LHCN-M2 (cell line): ENCODE measurements around the gene FOSL2. TPM values are rescaled to one million over a fixed set of nuclear protein-coding genes. Genes with fewer than 3 reads are reported as not detected.

Source experiments
- DNase-seq: peaks from one replicate; pipeline ENCODE4 v3.0.0-alpha.2; 2012; ENCODE audit warnings: low read depth
- total RNA-seq: library from RNA; depleted of rRNA; stranded (reverse); fragments of >200 nt; gene quantifications from 2 replicates; pipeline ENCODE4 v1.2.3, GENCODE V29; 2014

Gene FOSL2
- total RNA-seq, 1 experiment from 2014 or later, result 62.2 TPM

DNA sequence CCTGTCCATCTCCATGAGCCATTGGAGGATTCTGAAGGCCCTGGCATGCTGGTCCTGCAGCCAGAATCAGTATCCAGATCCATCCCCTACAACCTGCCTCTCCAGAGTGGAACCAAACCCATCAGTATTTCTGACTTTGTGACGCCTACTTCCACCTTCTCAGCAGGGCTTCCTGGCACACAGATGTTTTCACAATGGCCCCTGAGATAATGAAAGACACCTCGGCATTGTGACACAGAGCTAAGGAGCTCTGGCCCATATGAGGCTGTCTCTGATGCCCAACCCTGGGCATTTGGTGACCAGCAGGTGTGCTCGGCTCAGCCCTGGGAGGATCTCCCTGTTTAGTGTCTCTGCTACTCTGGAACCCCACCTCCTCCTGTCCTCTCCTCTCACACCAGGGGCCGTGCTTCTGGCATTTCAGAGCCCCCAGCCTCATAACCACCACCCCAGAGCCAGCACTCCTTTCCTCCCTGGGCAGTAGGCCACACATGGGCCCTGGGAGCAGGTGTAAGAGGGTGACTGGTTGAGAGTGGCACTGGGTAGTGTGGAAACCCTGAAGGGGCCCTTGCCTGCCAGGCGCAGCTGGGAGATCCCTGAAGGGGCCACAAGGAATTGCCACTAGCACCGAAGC is 38.2 kb downstream of the FOSL2 start:
- no peak for DNase-seq

DNA sequence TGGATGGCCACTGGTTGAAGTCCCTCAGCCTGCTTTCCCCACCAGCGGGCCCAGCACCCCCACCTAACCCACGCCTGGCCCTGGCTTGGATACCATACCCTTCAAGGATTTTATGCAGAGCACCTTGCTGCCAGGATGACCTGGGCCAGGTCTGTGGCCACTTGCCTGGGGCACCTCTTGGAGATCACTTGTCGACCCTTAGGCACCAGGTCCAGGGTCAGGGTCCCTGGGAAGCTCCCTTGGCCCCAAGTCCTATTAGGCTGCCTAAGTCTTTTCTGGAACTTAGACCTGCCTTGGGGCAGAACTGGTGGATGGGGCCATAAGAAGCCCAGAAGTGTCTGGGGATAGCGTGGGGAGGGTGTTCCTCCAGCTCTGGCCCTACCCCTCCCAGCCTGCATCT is 39.1 kb downstream of the FOSL2 start:
- DNase-seq, result no peak

DNA sequence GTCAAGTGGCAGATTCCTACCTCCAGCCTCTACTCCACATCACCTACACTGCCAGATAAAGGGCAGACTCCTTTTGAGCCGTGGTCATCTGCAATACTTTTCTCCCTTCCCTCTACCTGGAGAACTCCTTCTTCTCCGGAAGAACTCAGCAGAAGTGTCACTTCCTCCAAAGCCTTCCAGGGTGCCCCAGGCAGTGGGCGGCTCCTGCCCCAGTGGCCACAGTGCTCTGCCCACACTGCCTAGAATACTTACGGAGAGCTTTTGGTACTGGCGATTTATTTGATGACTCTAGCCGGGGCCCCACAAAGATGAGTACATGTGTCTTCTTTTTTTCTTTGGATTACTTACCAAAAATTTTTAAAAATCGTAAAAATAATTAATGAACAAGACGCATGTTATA is 39.7 kb downstream of the FOSL2 start:
- DNase-seq, result no peak

DNA sequence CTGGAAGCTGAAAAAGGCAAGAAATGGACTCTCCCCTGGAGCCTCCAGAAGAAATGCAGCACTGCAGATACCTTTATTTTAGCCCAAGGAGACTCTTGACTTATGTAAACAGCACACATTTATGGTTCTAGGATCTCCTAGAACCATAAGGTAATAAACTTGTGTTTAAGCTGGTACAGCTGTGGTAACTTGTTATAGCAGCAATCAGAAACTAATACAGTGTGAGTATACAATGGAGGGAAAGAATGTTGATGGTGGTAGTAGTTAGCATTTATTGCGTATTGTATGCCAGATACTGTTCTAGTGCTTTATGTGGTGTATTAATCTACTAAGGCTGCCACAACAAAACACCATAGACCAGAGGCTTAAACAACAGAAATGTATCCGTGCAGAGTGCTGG is 40.6 kb downstream of the FOSL2 start:
- no peak for DNase-seq

DNA sequence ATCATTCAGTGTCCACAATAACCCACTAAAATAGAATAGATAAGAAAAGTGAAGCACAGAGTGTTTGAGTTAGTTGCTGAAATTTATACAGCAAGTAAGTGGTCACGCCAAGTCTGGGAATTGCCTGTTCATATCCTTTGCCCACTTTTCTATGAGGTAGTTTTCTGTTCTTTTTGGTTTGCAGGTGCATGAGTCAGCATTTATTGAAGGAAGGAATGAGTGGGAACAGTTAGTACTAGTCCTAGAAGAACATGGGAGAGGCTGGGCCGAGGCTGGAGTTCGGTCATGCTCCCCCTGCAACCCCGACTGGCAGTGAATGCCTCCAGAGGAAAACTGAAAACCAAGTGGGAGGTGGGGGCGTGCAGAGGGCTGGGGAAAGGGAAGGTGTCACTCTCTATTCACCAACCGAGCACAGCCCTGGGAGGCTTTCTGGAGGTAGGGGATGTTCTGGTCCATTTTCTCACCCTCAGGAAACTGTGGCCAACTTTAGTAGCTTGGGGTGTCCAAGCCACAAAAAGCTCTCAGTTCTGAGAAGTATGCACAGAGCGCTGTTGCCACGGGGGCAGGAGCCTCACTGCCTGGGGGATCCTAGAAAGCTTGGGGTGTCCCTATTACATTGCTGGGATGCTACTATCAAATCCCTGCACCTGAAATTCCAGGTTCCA is 41.4 kb downstream of the FOSL2 start:
- no peak for DNase-seq

DNA sequence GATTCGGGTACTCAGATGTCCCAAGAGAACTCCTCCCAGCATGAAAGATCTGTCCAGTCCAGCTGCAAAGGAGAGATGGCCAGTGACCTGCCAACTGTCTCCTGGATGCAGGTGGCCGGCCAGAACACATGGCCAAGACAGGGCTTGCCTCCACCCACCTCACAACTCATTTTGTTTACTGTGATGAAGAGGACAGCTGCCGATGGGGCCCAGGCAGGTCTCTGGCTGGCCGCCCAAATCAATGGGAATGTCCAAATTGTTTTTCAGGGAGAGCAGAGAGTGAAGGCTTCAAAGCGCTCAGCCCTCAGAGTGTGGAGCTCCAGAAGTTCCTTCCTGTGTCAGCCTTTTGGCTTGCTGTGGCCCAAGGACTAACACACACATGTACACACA is 41.9 kb downstream of the FOSL2 start:
- DNase-seq, result no peak

DNA sequence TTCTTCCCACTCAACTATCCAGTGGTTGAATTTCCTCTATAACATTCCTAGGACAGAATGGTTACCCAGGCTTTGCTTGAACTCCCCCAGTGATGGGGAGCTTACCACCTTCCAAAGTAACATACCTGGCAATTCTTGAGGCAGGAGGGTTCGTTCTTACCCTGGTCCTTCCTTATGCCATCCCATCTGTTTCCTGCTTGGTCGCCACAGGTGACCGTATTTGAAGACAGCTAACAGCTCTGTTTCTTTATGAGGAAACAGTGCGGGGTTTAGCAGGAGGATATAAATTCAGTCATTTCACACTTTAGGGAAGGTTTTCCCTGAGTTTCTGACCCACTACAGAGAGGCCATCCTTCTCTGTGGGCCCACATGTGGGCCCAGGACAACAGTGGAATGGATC is 42.6 kb downstream of the FOSL2 start:
- no peak for DNase-seq

DNA sequence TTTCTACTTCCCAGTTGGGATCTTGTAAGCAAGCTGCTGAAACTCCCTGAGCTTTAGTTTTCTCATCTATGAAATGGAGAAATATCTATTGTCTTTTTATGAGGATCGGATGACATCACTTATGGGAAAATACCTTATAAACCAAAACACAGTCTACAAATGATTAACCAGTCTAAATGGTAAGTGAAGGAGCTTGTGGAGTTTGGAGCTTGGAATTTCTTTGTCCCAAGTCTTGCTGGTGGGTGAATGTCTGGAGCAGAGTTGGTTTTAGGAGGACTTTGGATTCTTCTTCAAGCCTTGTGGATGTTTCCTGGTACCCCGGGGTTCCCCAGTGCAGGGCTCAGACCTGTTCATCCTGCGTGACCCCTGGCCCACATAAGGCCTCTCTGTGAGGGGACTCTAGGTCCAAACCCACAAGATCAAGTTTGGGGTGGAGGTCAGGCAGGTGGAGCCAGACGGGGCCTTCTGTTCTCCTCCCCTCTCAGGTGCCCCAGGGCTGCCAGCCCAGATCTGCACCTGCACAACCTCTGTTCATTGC is 43.2 kb downstream of the FOSL2 start:
- no peak for DNase-seq

DNA sequence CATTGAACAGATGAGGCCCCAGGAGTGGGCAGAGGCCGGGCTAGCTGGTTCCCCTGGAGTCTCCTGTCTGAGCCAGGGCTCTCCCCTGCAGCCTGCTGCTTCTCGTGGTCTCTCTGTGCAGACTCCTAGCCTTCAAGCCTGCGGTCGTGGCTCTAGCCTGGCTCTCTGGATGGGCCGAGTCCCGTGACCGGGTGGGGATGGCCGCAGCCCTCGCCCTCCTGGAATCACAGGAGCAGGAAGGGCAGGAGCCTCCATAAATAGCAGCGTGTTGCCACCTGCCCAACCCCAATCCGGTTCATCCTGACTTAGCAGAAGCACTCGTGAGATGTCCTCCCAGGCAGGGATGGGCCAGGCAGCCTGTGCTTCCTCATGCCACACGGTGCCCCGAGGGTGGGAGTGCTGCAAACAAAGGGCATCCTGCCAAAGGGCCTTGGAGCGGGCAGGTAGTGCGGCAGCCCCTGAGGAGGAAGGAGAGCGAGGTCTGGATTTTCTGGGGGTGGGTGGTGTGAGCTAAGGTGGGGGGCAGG is 43.9 kb downstream of the FOSL2 start:
- no peak for DNase-seq

DNA sequence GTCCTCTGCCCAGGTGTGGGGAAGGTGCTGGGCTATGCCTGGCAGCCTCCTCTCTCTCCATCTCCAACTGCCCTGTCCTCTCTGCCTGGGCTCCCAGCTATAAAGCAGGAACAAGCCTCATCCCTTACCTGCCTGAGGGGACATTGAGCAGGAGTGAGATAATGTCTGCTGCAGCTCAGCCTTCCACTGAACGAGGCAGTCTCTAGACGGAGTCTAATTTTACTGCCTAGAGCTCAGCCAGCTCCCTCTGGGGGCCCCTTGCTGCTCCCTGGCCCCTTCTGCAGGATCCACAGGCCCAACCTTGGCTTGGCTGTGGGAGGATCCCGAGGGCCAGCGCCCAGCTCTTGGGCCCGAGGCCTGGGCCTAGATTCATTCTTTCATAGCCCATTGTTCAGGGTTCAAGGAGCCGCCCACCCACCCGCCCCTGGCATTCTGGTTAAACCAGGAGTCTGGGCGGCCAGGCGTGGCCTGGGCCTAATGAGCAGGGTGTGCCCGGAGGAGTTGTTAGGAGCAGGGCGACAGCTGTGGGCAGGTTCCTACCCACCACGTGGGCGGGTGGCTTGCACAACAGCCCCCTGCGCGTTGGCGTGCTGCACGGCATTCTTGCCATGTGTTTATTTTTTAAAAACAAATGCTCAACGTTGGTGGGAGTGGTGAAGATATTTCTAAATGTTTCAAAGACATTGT is 44.6 kb downstream of the FOSL2 start:
- peak; percentile 49 for DNase-seq

DNA sequence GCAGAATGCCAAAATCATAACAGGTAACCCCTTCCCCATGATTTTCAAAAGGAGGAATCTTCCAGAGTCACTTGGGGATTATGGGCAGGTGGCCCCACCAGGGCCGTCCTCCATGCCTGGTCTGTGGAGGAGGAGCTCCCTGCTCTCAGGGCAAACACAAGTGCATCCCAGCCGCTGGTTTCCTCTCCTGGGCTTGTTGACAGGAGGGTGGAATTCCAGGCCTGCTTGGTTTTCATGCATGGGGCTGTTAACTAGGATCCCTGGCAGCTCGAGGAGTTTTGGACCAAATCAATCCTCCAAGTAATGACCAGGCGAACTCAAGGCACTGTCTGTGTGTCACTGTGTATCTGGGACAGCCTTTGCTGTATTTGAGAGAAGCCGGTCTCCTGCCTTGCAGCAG is 45.3 kb downstream of the FOSL2 start:
- DNase-seq, result no peak

DNA sequence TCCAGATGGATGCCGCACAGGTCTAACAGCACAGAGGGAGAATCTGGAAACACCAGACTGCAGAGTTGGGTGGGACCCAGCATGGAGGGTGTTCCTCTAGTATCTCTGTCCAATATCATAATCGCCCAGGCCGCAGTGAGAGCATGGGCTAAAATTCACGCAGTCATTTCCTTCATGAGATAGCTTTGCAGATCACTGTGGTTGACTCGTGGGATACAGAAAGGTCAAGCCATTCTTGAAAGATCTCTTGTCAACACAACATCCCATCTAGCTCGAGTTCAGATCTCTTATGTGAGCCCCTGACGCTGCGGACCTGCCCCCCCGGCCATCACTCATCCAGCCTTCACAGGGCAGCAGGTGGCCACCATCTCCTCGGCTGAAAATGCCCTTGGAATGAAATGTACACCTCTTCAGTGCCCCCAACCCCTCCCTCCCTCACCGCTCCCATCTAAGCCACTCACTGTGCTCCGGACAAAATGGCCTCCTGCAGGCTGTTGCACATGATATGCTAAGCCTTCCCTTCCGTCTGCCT is 45.9 kb downstream of the FOSL2 start:
- no peak for DNase-seq

DNA sequence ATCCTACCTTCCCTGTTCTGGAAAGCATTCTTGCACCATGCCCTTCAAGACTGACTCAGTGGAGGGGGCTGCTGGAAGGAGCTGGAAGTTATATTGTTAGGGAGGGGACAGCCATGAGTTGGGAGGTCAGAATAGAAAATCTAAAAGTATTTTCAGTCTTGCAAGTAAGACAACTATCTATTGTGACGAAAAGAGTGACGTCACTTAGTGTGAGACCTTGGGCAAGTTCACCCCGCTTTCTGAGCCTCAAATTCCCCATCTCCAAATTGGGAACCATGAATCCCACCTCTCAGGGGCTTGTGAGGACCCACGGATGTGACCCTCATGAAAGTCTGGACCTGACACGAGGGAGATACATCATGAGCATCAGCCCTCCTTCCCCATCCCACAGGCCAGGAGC is 46.5 kb downstream of the FOSL2 start:
- no peak for DNase-seq

DNA sequence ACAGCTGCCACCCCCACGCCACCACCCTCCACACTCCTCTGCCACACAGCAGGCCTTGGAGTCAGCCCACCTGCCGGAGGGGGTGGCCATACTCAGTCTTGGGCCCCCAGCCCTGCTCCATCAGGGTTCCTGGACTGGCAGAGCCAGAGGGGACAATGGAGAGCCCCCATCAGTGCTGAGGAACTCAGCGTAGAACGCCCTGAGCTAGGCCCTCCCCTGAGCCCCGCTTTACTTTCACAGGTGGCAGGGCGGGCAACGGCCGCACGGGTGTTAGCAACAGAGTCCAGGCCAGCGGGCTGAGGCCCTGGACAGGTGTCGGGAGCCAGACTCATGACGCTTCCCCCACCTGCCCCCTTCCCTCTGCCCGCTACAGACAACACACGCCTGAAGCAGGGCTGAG is 47.1 kb downstream of the FOSL2 start:
- no peak for DNase-seq

DNA sequence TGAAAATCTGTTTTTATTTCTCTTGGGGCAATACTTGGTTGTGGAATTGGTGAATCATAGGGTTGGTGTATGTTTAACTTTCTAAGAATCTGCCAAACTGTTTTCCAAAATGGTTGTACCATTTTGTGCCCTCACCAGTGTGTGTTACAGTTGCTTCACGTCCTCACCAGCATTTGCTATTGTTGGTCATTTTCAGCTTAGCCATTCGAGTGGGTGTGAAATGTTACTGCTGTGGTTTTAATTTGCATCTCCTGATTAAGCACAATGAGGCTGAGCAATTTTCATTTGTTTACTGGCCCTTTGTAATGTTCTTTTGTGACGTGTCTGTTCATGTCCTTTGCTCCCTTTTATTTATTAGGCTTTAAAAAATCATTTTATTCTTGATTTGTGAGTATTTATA is 49.7 kb downstream of the FOSL2 start:
- DNase-seq, result peak; percentile 27

DNA sequence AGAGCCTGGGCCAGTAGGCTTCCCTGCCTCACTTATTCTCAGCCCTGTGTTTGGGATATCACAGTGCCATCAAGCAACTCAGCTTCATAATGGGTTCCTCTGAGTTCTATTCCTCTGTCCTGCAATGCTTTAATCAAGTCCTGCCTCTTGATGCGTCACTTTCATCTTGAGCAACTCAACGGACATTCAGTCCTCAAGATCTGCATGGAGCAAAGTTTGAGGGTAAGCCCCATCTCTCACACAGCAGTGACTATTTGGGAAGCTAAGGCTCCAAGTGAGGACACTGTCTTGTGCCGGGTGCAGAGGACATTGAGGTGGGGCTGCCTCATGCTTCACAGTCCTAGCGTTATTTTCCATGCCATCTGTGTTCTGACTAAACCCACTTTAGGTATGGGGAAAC is 52.3 kb downstream of the FOSL2 start:
- no peak for DNase-seq

DNA sequence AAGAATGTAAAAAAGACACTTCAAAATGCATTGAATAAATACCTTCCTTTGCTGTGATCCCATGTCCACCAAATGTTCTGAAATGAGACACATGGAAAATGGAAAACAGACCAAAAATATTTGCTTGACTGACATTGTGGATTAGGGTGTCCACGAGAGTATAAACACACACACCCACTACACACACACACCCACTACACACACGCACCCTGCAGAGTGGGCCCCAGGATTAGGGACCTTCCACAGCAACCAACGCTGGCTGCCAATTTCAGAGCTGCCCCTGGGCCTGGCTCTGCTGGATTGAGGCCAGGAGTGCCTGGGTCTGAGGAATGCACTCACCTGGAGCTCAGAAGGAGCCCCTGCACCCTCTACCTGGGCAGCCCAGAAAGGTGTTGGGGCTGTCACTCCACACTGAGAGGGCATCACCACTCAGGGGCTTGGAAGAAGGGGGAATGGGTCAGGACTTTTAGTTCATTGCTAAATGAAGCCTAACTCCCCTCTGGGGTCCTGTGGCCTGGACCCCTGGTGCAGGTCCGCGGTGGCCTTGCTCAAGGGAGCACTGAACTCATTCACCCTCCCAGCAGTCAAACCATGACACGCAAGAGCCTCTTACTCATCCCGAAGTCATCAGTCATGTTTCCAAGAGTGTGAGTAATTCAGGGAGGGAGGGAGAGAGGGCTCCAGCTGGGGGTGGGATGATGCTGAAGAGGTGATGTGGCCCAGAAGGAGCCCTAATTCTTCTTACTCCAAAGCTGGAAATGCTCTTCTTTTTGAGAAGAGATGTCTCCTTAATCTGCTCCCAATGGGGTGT is 53.0 kb downstream of the FOSL2 start:
- DNase-seq, result peak; percentile 98

DNA sequence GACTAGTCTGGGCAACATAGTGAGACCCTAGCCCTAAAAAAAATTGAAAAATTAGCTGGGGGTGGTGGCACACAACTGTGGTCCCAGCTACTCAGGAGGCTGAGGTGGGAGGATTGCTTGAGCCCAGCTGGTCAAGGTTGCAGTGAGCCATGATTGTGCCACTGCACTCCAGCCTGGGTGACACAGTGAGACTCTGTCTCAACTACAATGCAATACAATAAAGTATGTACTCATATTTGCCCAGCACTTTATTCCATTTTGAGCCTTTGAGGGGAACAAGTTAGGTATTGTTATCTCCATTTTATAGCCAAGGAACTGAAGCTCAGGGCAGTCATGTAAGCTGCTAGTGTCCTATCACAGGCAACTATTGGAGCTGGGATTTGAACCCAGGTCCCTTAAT is 53.9 kb downstream of the FOSL2 start:
- no peak for DNase-seq

DNA sequence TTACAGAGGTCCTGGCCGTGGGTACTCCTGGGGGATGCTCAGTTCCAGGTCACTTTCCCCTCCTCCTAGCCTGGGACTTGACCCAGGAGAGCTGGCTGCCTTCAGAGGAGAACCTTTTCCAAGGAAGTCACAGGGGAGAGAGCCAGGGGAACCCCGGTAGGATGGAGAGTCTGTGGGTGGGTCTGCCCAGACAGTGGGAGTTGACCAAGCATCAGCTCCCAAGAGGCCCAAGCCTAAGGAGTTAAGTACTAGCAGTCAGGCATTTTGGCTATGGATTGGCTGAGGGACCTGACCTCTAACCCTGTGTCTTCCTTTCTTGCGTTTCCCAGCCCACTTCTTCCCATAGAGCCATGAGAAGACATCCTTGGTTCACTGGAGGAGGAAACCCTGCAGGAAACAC is 54.4 kb downstream of the FOSL2 start:
- DNase-seq, result no peak

DNA sequence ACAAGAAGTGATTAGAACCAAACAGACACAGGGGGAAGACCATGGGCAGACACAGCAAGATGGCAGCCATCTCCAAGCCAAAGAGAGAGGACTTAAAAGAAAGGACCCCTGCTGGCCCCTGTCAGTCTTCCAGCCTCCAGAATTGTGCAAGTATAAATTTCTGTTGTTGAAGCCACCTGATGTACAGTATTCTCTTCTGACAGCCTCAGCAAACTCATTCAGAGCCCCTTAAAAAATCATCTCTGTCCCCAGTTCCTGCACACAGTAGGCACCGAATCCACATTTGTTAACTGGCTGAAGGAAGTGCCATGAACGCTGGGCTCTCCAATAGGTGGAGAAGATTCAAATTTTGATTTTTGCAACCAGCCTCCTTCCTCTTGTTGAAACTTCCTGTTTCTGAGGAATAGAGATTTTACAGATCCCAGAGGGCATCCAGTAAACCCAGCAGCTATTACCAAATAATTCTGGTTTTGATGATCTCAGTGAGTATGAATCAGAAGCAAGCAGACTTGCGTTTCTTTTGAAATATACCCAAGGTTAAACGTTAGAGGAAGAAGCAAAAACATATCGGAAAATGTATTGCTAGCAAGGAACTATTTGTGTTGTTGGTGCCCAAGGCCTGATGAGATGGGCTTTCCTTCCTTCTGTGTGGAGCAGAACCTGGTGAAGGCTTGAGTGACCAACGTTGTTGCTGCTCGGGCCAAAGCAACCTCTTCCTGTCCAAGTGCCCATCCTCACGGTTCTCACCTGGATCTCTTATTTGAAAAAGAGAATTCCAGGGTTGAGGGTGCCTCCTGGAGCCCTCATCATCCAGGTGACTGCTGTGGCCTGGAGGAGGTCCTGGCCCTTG is 55.5 kb downstream of the FOSL2 start:
- DNase-seq, result peak; percentile 91

DNA sequence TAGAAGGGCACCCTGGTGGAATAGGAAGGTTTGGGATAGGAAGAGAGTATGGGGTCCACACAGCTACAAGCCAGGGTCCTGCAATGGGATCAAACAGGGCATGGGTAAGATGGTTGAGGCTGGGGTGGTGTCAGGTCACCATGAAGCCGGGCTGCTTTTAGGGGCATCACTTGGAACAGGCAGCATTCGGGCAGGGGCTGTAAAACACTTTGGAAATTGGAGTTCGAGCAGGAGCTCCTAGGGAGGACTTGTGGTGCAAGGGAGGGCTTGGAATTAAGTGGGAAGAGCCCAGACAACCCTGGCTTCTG is 56.1 kb downstream of the FOSL2 start:
- no peak for DNase-seq
